Body of pancreas (tissue), 4 donors: Measurements from ENCODE around the gene GRHL3.

Source experiments
- CTCF ChIP-seq, 7 experiments: fragments of 450-650 bp in 4 of 7; fragments of 200-600 bp in 3 of 7; sonication (generic) in 3 of 7; IDR thresholded peaks; one replicate each; pipeline ENCODE4 v1.5.1; 2016 to 2019; ENCODE audit warnings: antibody characterized with exemption in 7 of 7
- POLR2A ChIP-seq, 3 donors: fragments of 450-650 bp; IDR thresholded peaks; one replicate each; pipeline ENCODE4 v1.6.1; 2016; ENCODE audit warnings: antibody characterized with exemption in 3 of 3, mild to moderate bottlenecking in 2 of 3

- TF ChIP-seq CTCF (IDR thresholded peaks at IDR 0.05) (no peak), POLR2A (IDR thresholded peaks at IDR 0.05) (no peak)
Observed at GRCh38 chr1:24348196-24348595, 29.0 kb downstream of the GRHL3 start.
